ENCODE data around the gene SMOC2.

GRCh38 chr6:168475188-168476013, 34.4 kb downstream of the SMOC2 start:
- no peak for TF ChIP-seq RAD21 (IDR thresholded peaks at IDR 0.05; ENCODE audit: low read depth)
- no peak for TF ChIP-seq EP300 (IDR thresholded peaks at IDR 0.05; ENCODE audit: borderline replicate concordance)
- no peak for TF ChIP-seq MAX (IDR thresholded peaks at IDR 0.05)
- no peak for TF ChIP-seq CEBPB (IDR thresholded peaks at IDR 0.05)
- no peak for TF ChIP-seq NFIC (IDR thresholded peaks at IDR 0.05)
- no peak for TF ChIP-seq TAF1 (IDR thresholded peaks at IDR 0.05; ENCODE audit: low read depth)
